NCI-H2227 treated with DMSO at 0.1 percent for 48 hours (cell line): Measurements from ENCODE around the gene GALNS.

Source experiments
- DNase-seq: peaks from one replicate; lab custom pipeline; 2025; lab: John Stamatoyannopoulos, UW

The GALNS gene

GRCh38 chr16:88769617-88770460 is 86.9 kb downstream of the GALNS start:
- no peak for DNase-seq

DNA sequence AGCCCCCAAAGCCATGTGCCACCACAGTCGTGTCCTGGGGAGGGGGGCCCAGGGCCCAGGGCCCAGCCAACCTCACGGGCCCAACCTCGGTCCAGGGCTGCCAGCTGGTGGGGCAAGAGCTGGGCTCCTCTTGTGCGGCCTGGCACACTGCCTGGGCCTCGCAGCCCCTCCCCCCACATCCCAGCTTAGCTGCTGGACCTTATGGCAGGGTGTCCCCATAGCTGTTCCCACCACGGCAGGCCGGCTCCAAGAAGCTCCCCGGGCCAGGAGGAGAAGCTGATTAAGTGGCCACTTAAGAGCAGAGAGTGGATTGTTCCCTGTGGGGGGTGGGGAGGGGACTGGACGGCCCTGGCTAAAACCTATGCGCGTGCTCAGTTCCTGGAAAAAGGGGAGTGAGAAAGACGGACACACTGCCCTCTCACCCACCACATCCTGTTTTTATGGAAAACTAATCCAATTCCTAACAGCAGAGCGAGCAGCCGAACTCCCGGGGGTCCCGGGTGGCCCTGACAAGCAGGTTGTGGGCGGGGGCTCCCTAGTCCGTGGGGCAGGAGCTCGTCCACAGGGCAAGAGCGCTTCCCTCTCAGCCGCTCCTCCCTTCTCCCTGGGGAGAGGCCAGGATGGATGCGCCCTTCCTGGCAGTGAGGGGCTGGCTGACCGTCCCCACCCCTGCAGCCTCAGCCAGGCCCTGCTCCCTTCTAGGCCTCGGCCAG is 88.5 kb downstream of the GALNS start:
- peak; percentile 54 for DNase-seq

- DNase-seq = no peak
Observed at GRCh38 chr16:88767546-88768070, 89.1 kb downstream of the GALNS start.

- no peak for DNase-seq
Observed at GRCh38 chr16:88766975-88767374, 89.8 kb downstream of the GALNS start.

- DNase-seq = no peak
Observed at GRCh38 chr16:88764913-88765349, 91.8 kb downstream of the GALNS start.

- no peak for DNase-seq
Observed at GRCh38 chr16:88764080-88764479, 92.7 kb downstream of the GALNS start.
